SU-DHL-6 (cell line): Measurements from ENCODE around the gene BCO1.

Experiments
- H2AFZ ChIP-seq: fragments of 200-600 bp; sonication (generic); 2 replicates; pipeline ENCODE4 v1.6.1; 2014; ENCODE audit warnings: low read depth, mild to moderate bottlenecking, moderate library complexity, mixed read lengths, antibody characterized with exemption, low read length; ENCODE audit not compliant: severe bottlenecking
- H3F3A ChIP-seq: fragments of 200-600 bp; shearing (Covaris generic); 2 replicates; pipeline ENCODE4 v1.6.0; 2016; ENCODE audit warnings: antibody characterized with exemption, mild to moderate bottlenecking; ENCODE audit not compliant: insufficient read depth
- H3K27ac ChIP-seq: fragments of 200-600 bp; sonication (generic); 2 replicates; pipeline ENCODE4 v1.5.1; 2016; ENCODE audit warnings: low read depth, mild to moderate bottlenecking, low read length, moderate library complexity, mixed read lengths
- H3K27me3 ChIP-seq: fragments of 200-600 bp; sonication (generic), shearing (Covaris generic); 2 replicates; pipeline ENCODE4 v1.6.0; 2014; ENCODE audit warnings: mild to moderate bottlenecking, low read length
- H3K36me3 ChIP-seq: fragments of 200-600 bp; sonication (generic); 2 replicates; pipeline ENCODE4 v1.6.1; 2014; ENCODE audit warnings: mild to moderate bottlenecking, low read length, mixed read lengths
- H3K4me2 ChIP-seq: fragments of 300-600, 200-600 bp; shearing (Covaris generic), sonication (generic); 2 replicates; pipeline ENCODE4 v1.6.0; 2014; ENCODE audit warnings: low read length, low read depth, mild to moderate bottlenecking; ENCODE audit not compliant: poor library complexity, severe bottlenecking
- H3K4me3 ChIP-seq: fragments of 200-600 bp; sonication (generic); 2 replicates; pipeline ENCODE4 v1.5.1; 2014; ENCODE audit warnings: antibody characterized with exemption, low read length, mild to moderate bottlenecking, mixed read lengths; ENCODE audit not compliant: insufficient read depth, poor library complexity, severe bottlenecking
- H3K79me2 ChIP-seq: fragments of 200-600 bp; sonication (generic); 2 replicates; pipeline ENCODE4 v1.6.1; 2014; ENCODE audit warnings: mild to moderate bottlenecking, low read length, moderate library complexity; ENCODE audit not compliant: insufficient read depth
- H3K9ac ChIP-seq: fragments of 200-600 bp; sonication (generic); 2 replicates; pipeline ENCODE4 v1.7.0; 2014; ENCODE audit warnings: mild to moderate bottlenecking, low read length
- H3K9me2 ChIP-seq: fragments of 200-600 bp; sonication (generic); replicated peaks from 2 replicates; pipeline ENCODE4 v1.6.1; 2014; ENCODE audit warnings: low read length; ENCODE audit not compliant: insufficient read depth
- H3K9me3 ChIP-seq: fragments of 200-600 bp; sonication (generic); 2 replicates; pipeline ENCODE4 v1.6.1; 2014; ENCODE audit warnings: low read length, mixed read lengths; ENCODE audit not compliant: insufficient read depth
- H4K20me1 ChIP-seq: fragments of 200-600 bp; sonication (generic); 2 replicates; pipeline ENCODE4 v1.6.1; 2014; ENCODE audit warnings: low read depth, mild to moderate bottlenecking, antibody characterized with exemption, low read length, moderate library complexity, mixed read lengths
- EZH2phosphoT487 ChIP-seq: fragments of 200-600 bp; sonication (generic), shearing (Covaris generic); conservative IDR thresholded peaks from 2 replicates; pipeline ENCODE4 v1.6.1; 2018; ENCODE audit warnings: mild to moderate bottlenecking, antibody characterized with exemption, low read length, moderate library complexity, mixed read lengths
- TF ChIP-seq, protein P1 (sequence below): fragments of 200-600 bp; sonication (generic); IDR thresholded peaks from one replicate; pipeline ENCODE4 v1.5.1; 2017; ENCODE audit warnings: antibody characterized with exemption, mild to moderate bottlenecking, low read length, moderate library complexity; ENCODE audit not compliant: insufficient read depth, poor library complexity, severe bottlenecking

Gene BCO1

DNA sequence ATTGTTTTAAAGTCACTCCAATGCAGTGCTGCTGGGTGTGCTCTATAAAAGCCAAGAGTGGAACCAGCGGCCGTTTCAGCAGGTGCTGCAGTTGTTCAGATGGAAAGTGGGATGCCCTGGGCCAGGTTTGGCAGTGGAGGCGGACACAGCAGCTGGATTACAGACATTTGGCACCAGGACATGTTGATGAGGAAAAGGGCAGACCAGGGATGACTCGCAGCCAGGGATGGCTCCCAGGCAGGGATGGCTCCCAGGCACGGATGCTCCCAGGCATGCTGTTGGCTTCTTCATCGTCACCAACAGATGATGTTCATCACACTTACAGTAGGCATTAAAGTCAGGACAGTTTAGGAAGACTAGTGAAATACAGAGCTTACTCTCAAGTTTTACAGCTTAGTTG lies 86.3 kb downstream of the BCO1 start:
- no peaks in the 10 kb centered on the region for H3K36me3 ChIP-seq
- TF ChIP-seq EZH2phosphoT487: no peak
- TF ChIP-seq, protein P1, sequence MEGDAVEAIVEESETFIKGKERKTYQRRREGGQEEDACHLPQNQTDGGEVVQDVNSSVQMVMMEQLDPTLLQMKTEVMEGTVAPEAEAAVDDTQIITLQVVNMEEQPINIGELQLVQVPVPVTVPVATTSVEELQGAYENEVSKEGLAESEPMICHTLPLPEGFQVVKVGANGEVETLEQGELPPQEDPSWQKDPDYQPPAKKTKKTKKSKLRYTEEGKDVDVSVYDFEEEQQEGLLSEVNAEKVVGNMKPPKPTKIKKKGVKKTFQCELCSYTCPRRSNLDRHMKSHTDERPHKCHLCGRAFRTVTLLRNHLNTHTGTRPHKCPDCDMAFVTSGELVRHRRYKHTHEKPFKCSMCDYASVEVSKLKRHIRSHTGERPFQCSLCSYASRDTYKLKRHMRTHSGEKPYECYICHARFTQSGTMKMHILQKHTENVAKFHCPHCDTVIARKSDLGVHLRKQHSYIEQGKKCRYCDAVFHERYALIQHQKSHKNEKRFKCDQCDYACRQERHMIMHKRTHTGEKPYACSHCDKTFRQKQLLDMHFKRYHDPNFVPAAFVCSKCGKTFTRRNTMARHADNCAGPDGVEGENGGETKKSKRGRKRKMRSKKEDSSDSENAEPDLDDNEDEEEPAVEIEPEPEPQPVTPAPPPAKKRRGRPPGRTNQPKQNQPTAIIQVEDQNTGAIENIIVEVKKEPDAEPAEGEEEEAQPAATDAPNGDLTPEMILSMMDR: no peak
- H3K27me3 ChIP-seq: no peaks in the 10 kb centered on the region
- no peak overlapping the region for H3K9ac ChIP-seq
- no peak overlapping the region for H3K4me2 ChIP-seq
- H3K4me3 ChIP-seq: no peak overlapping the region
- H3K9me3 ChIP-seq: no peaks in the 10 kb centered on the region
- H3F3A ChIP-seq: no peaks in the 10 kb centered on the region
- H2AFZ ChIP-seq: no peak overlapping the region
- no peaks in the 10 kb centered on the region for H3K79me2 ChIP-seq
- 0 out of 2 replicates have a peak, but pooled peaks cover 8% of the 10 kb centered on the region for H4K20me1 ChIP-seq
- H3K9me2 ChIP-seq: no peaks in the 10 kb centered on the region
- no peak overlapping the region for H3K27ac ChIP-seq

DNA sequence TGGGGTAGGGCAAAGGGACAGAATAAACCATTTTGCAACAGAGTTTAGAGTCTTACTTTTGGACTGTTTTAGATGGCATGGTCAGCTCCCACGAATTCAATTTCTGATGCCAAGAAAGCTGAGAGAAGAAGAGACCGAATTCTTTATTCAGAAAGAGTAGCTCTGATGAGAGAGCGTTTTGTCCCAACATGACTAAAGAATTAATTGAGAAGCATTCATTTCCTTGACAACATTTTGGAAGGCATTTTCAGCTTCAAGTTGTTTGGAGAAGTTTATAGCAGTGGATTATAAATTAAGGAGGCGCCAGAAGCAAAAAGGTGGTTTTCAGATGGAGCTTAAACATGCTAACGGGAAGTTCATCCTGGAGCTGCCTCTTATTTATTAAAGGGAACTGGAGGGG lies 88.5 kb downstream of the BCO1 start:
- H3K9me2 ChIP-seq: no peaks in the 10 kb centered on the region
- H4K20me1 ChIP-seq: no peaks in the 10 kb centered on the region
- H3K9ac ChIP-seq: no peak overlapping the region
- H3F3A ChIP-seq: no peaks in the 10 kb centered on the region
- H3K27ac ChIP-seq: no peak overlapping the region
- no peaks in the 10 kb centered on the region for H3K79me2 ChIP-seq
- TF ChIP-seq EZH2phosphoT487: no peak
- TF ChIP-seq, protein P1: no peak
- H3K27me3 ChIP-seq: no peaks in the 10 kb centered on the region
- H3K4me3 ChIP-seq: no peak overlapping the region
- no peaks in the 10 kb centered on the region for H3K36me3 ChIP-seq
- no peaks in the 10 kb centered on the region for H3K9me3 ChIP-seq
- H3K4me2 ChIP-seq: no peak overlapping the region
- no peak overlapping the region for H2AFZ ChIP-seq

DNA sequence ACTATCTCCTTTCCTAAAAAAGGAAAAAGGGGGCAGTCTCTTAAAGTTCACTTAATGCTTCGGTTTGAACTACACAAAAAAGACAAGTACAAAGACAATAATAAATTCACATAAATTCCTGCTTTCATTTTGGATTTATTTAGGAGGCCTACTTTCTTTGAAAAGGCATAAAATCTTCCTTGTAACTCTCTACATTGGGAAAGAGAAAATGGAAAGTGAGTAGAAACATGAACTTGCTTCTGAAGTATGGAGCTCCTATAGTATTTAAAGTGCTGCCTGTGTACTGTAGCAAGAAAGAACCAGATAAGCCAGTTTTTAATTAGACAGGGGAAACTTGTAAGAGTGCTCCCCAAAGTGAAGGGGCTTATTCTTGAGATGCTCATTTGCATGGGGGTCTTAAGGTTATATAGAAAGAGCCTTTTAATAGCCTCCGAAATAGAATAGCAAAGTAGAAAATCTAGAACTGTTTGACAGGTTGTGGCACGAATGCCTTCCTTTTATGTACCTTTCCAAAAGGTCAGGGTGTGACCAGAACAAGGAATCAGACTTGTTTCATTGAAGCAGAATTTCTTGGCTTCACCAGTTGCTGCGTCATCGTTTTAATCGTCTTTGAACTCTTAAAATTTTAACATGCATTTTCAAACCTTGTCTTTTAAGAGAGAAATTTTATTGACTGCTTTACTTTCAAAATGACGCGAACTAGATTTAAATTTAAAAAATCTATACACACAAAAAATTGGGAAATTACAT lies 89.1 kb downstream of the BCO1 start:
- H3K4me3 ChIP-seq: no peak overlapping the region
- no peaks in the 10 kb centered on the region for H3F3A ChIP-seq
- no peaks in the 10 kb centered on the region for H3K36me3 ChIP-seq
- H2AFZ ChIP-seq: no peak overlapping the region
- H3K9ac ChIP-seq: no peak overlapping the region
- no peaks in the 10 kb centered on the region for H3K79me2 ChIP-seq
- no peak overlapping the region for H3K27ac ChIP-seq
- no peak overlapping the region for H3K4me2 ChIP-seq
- no peaks in the 10 kb centered on the region for H4K20me1 ChIP-seq
- TF ChIP-seq, protein P1: no peak
- no peak for TF ChIP-seq EZH2phosphoT487
- H3K9me2 ChIP-seq: no peaks in the 10 kb centered on the region
- no peaks in the 10 kb centered on the region for H3K9me3 ChIP-seq
- H3K27me3 ChIP-seq: no peaks in the 10 kb centered on the region
